Lower leg skin (tissue), 4 donors: ENCODE results near the gene RGS10. TPM values are rescaled to one million over a fixed set of nuclear protein-coding genes. Genes with fewer than 3 reads are reported as not detected.

Experiments used
- DNase-seq, 2 donors: peaks; one replicate each; pipeline ENCODE4 v3.0.0-alpha.2; 2019; ENCODE audit warnings: low spot score in 2 of 2
- H3K4me3 ChIP-seq: fragments of 200-600 bp; sonication (generic); 2 replicates; pipeline ENCODE4 v1.5.1; 2017; ENCODE audit warnings: mild to moderate bottlenecking, low read depth; ENCODE audit not compliant: poor library complexity, severe bottlenecking
- CTCF ChIP-seq, 3 donors: fragments of 450-650 bp; IDR thresholded peaks; one replicate each; pipeline ENCODE4 v1.5.1; 2016; ENCODE audit warnings: antibody characterized with exemption in 3 of 3, mild to moderate bottlenecking in 3 of 3, moderate library complexity in 2 of 3
- POLR2A ChIP-seq, 2 donors: fragments of 450-650 bp; IDR thresholded peaks; one replicate each; pipeline ENCODE4 v1.6.1; 2016 to 2017; ENCODE audit warnings: antibody characterized with exemption in 2 of 2, mild to moderate bottlenecking in 1 of 2, moderate library complexity in 1 of 2
- WGBS, 2 donors: methylation state at CpG; one replicate each; pipeline ENCODE4 v1.1.5; 2018; 5-methylcytosine and 5-hydroxymethylcytosine counted together
- intact Hi-C: fragments of 100-400 bp; cut with DNase I; formaldehyde crosslinking; loops from one replicate; pipeline ENCODE4 v1.15.0; 2023; ENCODE audit warnings: low total_unique reads
- total RNA-seq, 4 donors: library from RNA; depleted of rRNA; stranded (reverse); fragments of >200 nt; gene quantifications; one replicate each; pipeline ENCODE4 v1.1.0, GENCODE V29; 2016

Gene RGS10
- total RNA-seq, 4 donors from 2014 or later: 14.8 to 40.1 (median 21.3) TPM

GRCh38 chr10:119498889-119499676 is 43.4 kb downstream of the RGS10 start:
- no peak overlapping the region for H3K4me3 ChIP-seq
- intact Hi-C loops: no loop called here
- 85 to 88% methylated on average over 11 of the region's 11 CpGs for WGBS, 2 donors
- DNase-seq: no peak
- TF ChIP-seq POLR2A (IDR thresholded peaks at IDR 0.05) (no peak), CTCF (IDR thresholded peaks at IDR 0.05) (no peak)

GRCh38 chr10:119497243-119497642 is 45.3 kb downstream of the RGS10 start:
- TF ChIP-seq POLR2A (IDR thresholded peaks at IDR 0.05): no peak

GRCh38 chr10:119496273-119496672 is 46.2 kb downstream of the RGS10 start:
- H3K4me3 ChIP-seq: no peak overlapping the region
- no peak for DNase-seq
- intact Hi-C loops: no loop called here
- TF ChIP-seq POLR2A (IDR thresholded peaks at IDR 0.05) (no peak), CTCF (IDR thresholded peaks at IDR 0.05) (no peak)
- 77 to 83% methylated on average over 7 of the region's 7 CpGs for WGBS, 2 donors

More at GRCh38 chr10:119497243-119497642, 45.3 kb downstream of the RGS10 start:
- H3K4me3 ChIP-seq: no peak overlapping the region
- 86 to 92% methylated on average over 9 of the region's 9 CpGs for WGBS, 2 donors
- DNase-seq: no peak
- intact Hi-C loops: no loop called here

GRCh38 chr10:119495545-119495944 is 47.0 kb downstream of the RGS10 start:
- TF ChIP-seq POLR2A (IDR thresholded peaks at IDR 0.05) (no peak), CTCF (IDR thresholded peaks at IDR 0.05) (no peak)
- H3K4me3 ChIP-seq: no peak overlapping the region
- WGBS, 2 donors: 93 to 96% methylated on average over 3 of the region's 3 CpGs
- DNase-seq: no peak
- intact Hi-C loops: no loop called here

GRCh38 chr10:119495021-119495505 is 47.5 kb downstream of the RGS10 start:
- TF ChIP-seq CTCF (IDR thresholded peaks at IDR 0.05) (no peak), POLR2A (IDR thresholded peaks at IDR 0.05) (no peak)
- no peak overlapping the region for H3K4me3 ChIP-seq
- intact Hi-C loops: no loop called here
- 89 to 91% methylated on average over 5 of the region's 5 CpGs for WGBS, 2 donors
- no peak for DNase-seq

GRCh38 chr10:119494236-119495020 is 48.1 kb downstream of the RGS10 start:
- TF ChIP-seq POLR2A (IDR thresholded peaks at IDR 0.05) (no peak), CTCF (IDR thresholded peaks at IDR 0.05) (no peak)
- peak in 1 of 2 donors; percentile 35 for DNase-seq
- WGBS, 2 donors: 50 to 63% methylated on average over 6 of the region's 6 CpGs
- intact Hi-C loops: no loop called here
- H3K4me3 ChIP-seq: no peak overlapping the region
